Chondrocyte (in vitro differentiated cells): Measurements from ENCODE around the gene DPYSL3. TPM values are rescaled to one million over a fixed set of nuclear protein-coding genes. Genes with fewer than 3 reads are reported as not detected.

Source experiments
- DNase-seq: peaks from one replicate; pipeline ENCODE4 v3.0.0; 2021; ENCODE audit warnings: mixed read lengths, low spot score
- H3K27ac Mint-ChIP-seq: one replicate; pipeline ENCODE4 v1.8.0; 2021; ENCODE audit warnings: mild to moderate bottlenecking, moderate library complexity, mixed read lengths; ENCODE audit not compliant: unreplicated experiment
- H3K27me3 Mint-ChIP-seq: 2 replicates; pipeline ENCODE4 v1.8.0; 2021; ENCODE audit warnings: low read depth, mixed read lengths
- H3K36me3 Mint-ChIP-seq: 2 replicates; pipeline ENCODE4 v1.8.0; 2021; ENCODE audit warnings: low read depth, mixed read lengths
- H3K4me1 Mint-ChIP-seq: 2 replicates; pipeline ENCODE4 v1.8.0; 2021; ENCODE audit warnings: low read depth, mild to moderate bottlenecking, mixed read lengths
- H3K4me3 Mint-ChIP-seq: one replicate; pipeline ENCODE4 v1.8.0; 2021; ENCODE audit warnings: mild to moderate bottlenecking, moderate library complexity, mixed read lengths; ENCODE audit not compliant: unreplicated experiment
- H3K9me3 Mint-ChIP-seq: 2 replicates; pipeline ENCODE4 v1.8.0; 2021; ENCODE audit warnings: low read depth, mixed read lengths
- total RNA-seq: library from RNA; stranded (reverse); gene quantifications from 3 replicates; pipeline ENCODE4 v1.2.1, GENCODE V29; 2021
- TF ChIP-seq, protein P1 (sequence below): fragments of 200-600 bp; sonication (generic); IDR thresholded peaks from 2 replicates; pipeline ENCODE4 v1.5.0; 2021; ENCODE audit warnings: antibody characterized with exemption, mild to moderate bottlenecking, moderate library complexity

The DPYSL3 gene
- total RNA-seq, 1 donor from 2014 or later, result 60.4 TPM

DNA sequence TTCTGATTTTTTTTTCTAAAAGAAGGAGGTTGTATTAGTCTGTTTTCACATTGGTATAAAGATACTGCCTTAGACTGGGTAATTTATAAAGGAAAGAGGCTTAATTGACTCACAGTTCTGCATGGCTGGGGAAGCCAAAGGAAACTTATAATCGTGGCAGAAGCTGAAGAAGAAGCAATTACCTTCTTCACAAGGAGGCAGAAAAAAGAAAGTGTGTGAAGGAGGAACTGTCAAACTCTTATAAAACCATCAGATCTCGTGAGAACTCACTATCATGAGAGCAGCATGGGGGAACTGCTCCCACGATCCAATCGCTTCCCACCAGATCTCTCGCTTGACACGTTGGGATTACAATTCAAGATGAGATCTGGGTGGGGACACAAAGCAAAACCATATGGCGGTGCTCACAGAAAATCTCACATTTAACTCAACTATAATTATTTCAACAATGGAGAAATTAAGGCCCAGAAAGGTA, 27.1 kb downstream of the DPYSL3 start:
- H3K27ac Mint-ChIP-seq, result peak overlapping the region; percentile 62
- no peaks in the 10 kb centered on the region for H3K36me3 Mint-ChIP-seq
- TF ChIP-seq, protein P1, sequence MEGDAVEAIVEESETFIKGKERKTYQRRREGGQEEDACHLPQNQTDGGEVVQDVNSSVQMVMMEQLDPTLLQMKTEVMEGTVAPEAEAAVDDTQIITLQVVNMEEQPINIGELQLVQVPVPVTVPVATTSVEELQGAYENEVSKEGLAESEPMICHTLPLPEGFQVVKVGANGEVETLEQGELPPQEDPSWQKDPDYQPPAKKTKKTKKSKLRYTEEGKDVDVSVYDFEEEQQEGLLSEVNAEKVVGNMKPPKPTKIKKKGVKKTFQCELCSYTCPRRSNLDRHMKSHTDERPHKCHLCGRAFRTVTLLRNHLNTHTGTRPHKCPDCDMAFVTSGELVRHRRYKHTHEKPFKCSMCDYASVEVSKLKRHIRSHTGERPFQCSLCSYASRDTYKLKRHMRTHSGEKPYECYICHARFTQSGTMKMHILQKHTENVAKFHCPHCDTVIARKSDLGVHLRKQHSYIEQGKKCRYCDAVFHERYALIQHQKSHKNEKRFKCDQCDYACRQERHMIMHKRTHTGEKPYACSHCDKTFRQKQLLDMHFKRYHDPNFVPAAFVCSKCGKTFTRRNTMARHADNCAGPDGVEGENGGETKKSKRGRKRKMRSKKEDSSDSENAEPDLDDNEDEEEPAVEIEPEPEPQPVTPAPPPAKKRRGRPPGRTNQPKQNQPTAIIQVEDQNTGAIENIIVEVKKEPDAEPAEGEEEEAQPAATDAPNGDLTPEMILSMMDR, result no peak
- peaks cover 2% of the 10 kb centered on the region for H3K9me3 Mint-ChIP-seq
- H3K4me3 Mint-ChIP-seq, result no peak overlapping the region
- no peaks in the 10 kb centered on the region for H3K27me3 Mint-ChIP-seq
- peaks cover 40% of the 10 kb centered on the region for H3K4me1 Mint-ChIP-seq
- no peak for DNase-seq

DNA sequence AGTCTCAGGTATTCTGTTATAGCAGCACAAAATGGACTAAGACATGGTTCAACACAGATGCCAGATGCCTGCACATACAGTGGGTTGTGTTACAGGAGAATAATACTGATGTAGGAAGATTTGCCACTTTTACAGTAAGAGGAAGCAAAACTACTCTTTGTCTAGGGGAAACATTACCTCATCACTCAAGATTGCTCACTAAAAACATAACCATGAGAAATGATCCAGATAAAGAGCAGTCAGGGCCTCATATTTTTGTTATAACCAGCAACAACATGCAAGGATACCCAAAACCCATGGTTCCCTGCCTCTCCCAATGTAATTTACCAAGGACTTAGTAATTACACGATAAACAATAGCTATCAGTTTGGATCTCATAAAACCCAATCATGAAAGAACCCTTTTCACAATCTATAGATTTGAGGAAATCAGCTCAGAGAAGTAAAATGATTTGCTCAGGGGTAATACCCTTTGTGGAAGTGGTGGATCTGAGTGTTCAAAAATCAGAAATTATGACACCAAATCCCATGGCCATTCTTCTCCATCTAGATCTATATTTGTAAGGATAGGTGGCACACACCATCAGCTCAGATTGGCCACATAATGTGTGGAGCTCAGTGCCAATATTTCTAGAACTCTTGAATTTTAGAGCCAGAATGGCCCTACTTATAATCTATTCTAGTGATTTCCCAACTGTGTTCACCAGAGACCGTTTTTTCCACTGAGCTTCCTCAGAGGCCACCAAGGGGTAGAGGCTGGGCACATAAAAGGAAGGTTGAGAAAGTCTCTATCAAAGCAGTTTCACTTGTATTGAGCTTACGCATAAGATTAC, 27.8 kb downstream of the DPYSL3 start:
- Mint-ChIP-seq H3K4me1 (peaks cover 40% of the 10 kb centered on the region), H3K9me3 (peaks cover 2% of the 10 kb centered on the region), H3K4me3 (no peak overlapping the region), H3K27me3 (no peaks in the 10 kb centered on the region), H3K36me3 (no peaks in the 10 kb centered on the region), H3K27ac (peak overlapping the region; percentile 62)
- TF ChIP-seq, protein P1, result no peak
- no peak for DNase-seq

DNA sequence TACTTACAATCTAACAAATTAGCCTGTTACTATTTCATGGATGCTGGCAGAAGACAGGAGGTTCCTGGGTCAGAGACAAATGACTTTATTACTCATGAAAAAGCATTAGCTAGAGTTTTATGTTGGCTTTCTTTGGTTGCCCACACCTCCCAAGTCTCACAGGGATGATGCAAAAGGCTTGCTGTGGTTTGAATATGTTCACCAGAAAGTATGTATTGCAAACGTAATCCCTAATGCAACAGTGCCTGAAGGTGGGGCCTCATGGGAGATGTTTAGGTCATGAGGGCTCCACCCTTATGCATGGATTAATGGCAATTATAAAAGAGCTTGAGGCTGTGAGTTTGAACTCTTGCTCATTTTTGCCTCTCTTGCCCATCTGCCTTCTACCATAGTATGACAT, 28.5 kb downstream of the DPYSL3 start:
- Mint-ChIP-seq H3K4me1 (peaks cover 40% of the 10 kb centered on the region), H3K4me3 (no peak overlapping the region), H3K9me3 (peaks cover 2% of the 10 kb centered on the region), H3K36me3 (no peaks in the 10 kb centered on the region), H3K27me3 (no peaks in the 10 kb centered on the region), H3K27ac (peak overlapping the region; percentile 62)
- TF ChIP-seq, protein P1, result no peak
- DNase-seq, result no peak

DNA sequence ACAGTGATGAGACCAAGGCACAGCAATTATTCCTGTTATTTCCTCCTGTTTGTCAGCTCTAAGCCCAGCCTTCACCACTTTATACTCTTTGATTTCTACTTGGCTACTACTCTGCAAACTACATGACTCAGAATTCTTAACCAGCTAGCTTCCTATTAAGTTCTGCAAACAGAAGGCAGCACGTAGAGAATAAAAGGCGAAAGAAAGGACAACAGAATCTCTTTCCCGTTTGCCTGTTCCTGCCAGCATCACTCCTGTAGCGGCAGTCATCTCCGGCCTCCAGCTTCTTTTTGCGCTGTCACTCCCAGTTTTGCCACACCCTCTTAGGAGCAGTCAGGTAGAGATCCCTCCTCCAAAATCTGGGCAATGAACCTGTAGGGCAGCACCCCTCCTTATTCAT, 29.9 kb downstream of the DPYSL3 start:
- peaks cover 2% of the 10 kb centered on the region for H3K9me3 Mint-ChIP-seq
- H3K4me3 Mint-ChIP-seq, result no peak overlapping the region
- H3K27ac Mint-ChIP-seq, result no peak overlapping the region
- no peak for DNase-seq
- no peaks in the 10 kb centered on the region for H3K36me3 Mint-ChIP-seq
- TF ChIP-seq, protein P1, result no peak
- H3K4me1 Mint-ChIP-seq, result peaks cover 38% of the 10 kb centered on the region
- no peaks in the 10 kb centered on the region for H3K27me3 Mint-ChIP-seq

DNA sequence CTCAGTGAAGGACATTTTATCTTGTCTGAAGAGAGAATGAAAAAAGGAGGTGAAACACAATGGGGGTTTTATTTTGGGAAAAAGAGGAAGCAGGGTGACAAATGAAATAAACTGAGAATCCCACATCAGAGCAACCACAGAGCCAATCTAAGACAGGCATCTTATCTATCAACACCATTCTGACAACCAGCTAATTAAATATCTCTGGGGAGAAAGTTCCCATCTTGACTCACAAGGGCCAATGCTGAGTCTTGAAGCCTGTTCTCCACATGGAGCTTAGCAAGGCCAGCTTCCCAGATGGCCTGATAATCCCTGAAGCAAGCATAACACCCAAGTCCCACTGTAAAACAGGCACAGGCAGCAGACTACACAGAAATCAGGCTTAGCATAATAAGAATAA, 30.4 kb downstream of the DPYSL3 start:
- Mint-ChIP-seq H3K27ac (no peak overlapping the region), H3K27me3 (no peaks in the 10 kb centered on the region), H3K9me3 (peaks cover 2% of the 10 kb centered on the region), H3K4me3 (no peak overlapping the region), H3K4me1 (peaks cover 33% of the 10 kb centered on the region), H3K36me3 (no peaks in the 10 kb centered on the region)
- no peak for DNase-seq
- TF ChIP-seq, protein P1, result no peak
